Left kidney (tissue), 2 donors: Measurements from ENCODE around the gene NR2F1-AS1. TPM values are rescaled to one million over a fixed set of nuclear protein-coding genes. Genes with fewer than 3 reads are reported as not detected.

ENCODE experiments used
- DNase-seq: peaks from one replicate; pipeline ENCODE4 v3.0.0-alpha.2; 2013
- polyA plus RNA-seq: library from polyadenylated mRNA; unstranded; fragments of 120-200 nt; gene quantifications from one replicate; pipeline ENCODE4 v1.2.1, GENCODE V29; 2013; ENCODE audit not compliant: insufficient read length

Gene NR2F1-AS1
- polyA plus RNA-seq, 1 donor, result 59.1 TPM

GRCh38 chr5:93603793-93604643 lies 23.0 kb upstream of the NR2F1-AS1 start:
- DNase-seq, result peak; percentile 53

GRCh38 chr5:93603078-93603792 lies 22.2 kb upstream of the NR2F1-AS1 start:
- DNase-seq, result peak; percentile 32

- DNase-seq, result peak; percentile 49
Measured at GRCh38 chr5:93602241-93603077, 21.4 kb upstream of the NR2F1-AS1 start.

- DNase-seq, result peak; percentile 38
Measured at GRCh38 chr5:93601802-93602155, 20.8 kb upstream of the NR2F1-AS1 start.

GRCh38 chr5:93601071-93601801 lies 20.2 kb upstream of the NR2F1-AS1 start:
- DNase-seq, result peak; percentile 79

GRCh38 chr5:93600409-93601070 lies 19.5 kb upstream of the NR2F1-AS1 start:
- peak; percentile 88 for DNase-seq

- peak; percentile 69 for DNase-seq
Measured at GRCh38 chr5:93599399-93600120, 18.5 kb upstream of the NR2F1-AS1 start.

- peak; percentile 24 for DNase-seq
Measured at GRCh38 chr5:93599001-93599379, 18.0 kb upstream of the NR2F1-AS1 start.

- peak; percentile 57 for DNase-seq
Measured at GRCh38 chr5:93598091-93599000, 17.3 kb upstream of the NR2F1-AS1 start.

- DNase-seq, result peak; percentile 18
Measured at GRCh38 chr5:93596676-93597490, 15.9 kb upstream of the NR2F1-AS1 start.

- DNase-seq, result peak; percentile 13
Measured at GRCh38 chr5:93596310-93596675, 15.3 kb upstream of the NR2F1-AS1 start.

- DNase-seq, result peak; percentile 49
Measured at GRCh38 chr5:93595420-93596147, 14.6 kb upstream of the NR2F1-AS1 start.

GRCh38 chr5:93594591-93595419 lies 13.8 kb upstream of the NR2F1-AS1 start:
- DNase-seq, result peak; percentile 50

GRCh38 chr5:93593476-93594131 lies 12.6 kb upstream of the NR2F1-AS1 start:
- peak; percentile 62 for DNase-seq

- no peak for DNase-seq
Measured at GRCh38 chr5:93592883-93593282, 11.9 kb upstream of the NR2F1-AS1 start.

- no peak for DNase-seq
Measured at GRCh38 chr5:93591323-93591945, 10.4 kb upstream of the NR2F1-AS1 start.
